Gastrocnemius medialis (tissue), 4 donors: Measurements from ENCODE around the gene CD101. TPM values are rescaled to one million over a fixed set of nuclear protein-coding genes. Genes with fewer than 3 reads are reported as not detected.

Experiments used
- ATAC-seq, 2 donors: fragments of 150-250 bp; one replicate each; pipeline ENCODE4 v1.9.1; 2016
- DNase-seq, 2 donors: peaks; one replicate each; pipeline ENCODE4 v3.0.0-alpha.2; 2019
- H3K27ac ChIP-seq, 4 donors: fragments of 200-600 bp; sonication (generic); 1 replicate in 1 of 4; 2 replicates in 3 of 4; pipeline ENCODE4 v1.5.1; 2016 to 2018; ENCODE audit warnings: mild to moderate bottlenecking in 2 of 4, moderate library complexity in 1 of 4
- H3K27me3 ChIP-seq, 3 donors: fragments of 200-600 bp; sonication (generic) in 2 of 3; 1 replicate in 1 of 3; 2 replicates in 2 of 3; pipeline versions ENCODE4 v1.5.1 to v1.6.0; 2016 to 2019; ENCODE audit warnings: mild to moderate bottlenecking in 1 of 3, moderate library complexity in 1 of 3
- H3K36me3 ChIP-seq, 2 donors: fragments of 200-600 bp; sonication (generic) in 1 of 2; one replicate each; pipeline ENCODE4 v1.5.1; 2017 to 2018
- H3K4me1 ChIP-seq, 2 donors: fragments of 200-600 bp; sonication (generic) in 1 of 2; one replicate each; pipeline ENCODE4 v1.5.1; 2016 to 2017; ENCODE audit warnings: mild to moderate bottlenecking in 2 of 2
- H3K4me3 ChIP-seq, 4 donors: fragments of 200-600 bp; sonication (generic) in 3 of 4; 1 replicate in 1 of 4; 2 replicates in 3 of 4; pipeline ENCODE4 v1.5.1; 2016 to 2019; ENCODE audit warnings: mild to moderate bottlenecking in 2 of 4
- H3K9me3 ChIP-seq, 3 donors: fragments of 200-600 bp; sonication (generic) in 2 of 3; 1 replicate in 1 of 3; 2 replicates in 2 of 3; pipeline ENCODE4 v1.5.1; 2016 to 2019
- CTCF ChIP-seq, 5 experiments: fragments of 450-650 bp in 3 of 5; fragments of 200-600 bp in 2 of 5; sonication (generic) in 2 of 5; IDR thresholded peaks in 4 of 5; conservative IDR thresholded peaks in 1 of 5; 1 replicate in 4 of 5; 2 replicates in 1 of 5; pipeline ENCODE4 v1.5.1; 2016 to 2019; ENCODE audit warnings: antibody characterized with exemption in 5 of 5, mild to moderate bottlenecking in 3 of 5, moderate library complexity in 3 of 5
- POLR2A ChIP-seq, 2 donors: fragments of 450-650 bp; IDR thresholded peaks; one replicate each; pipeline ENCODE4 v1.6.1; 2017; ENCODE audit warnings: antibody characterized with exemption in 2 of 2, mild to moderate bottlenecking in 2 of 2, moderate library complexity in 2 of 2
- in situ Hi-C, 4 donors: fragments of 200-750 bp; cut with MboI; loops; one replicate each; pipeline versions ENCODE4 v1.15.0 to v1.8.0; 2017; ENCODE audit warnings: low sequenced_read_pairs in 4 of 4
- intact Hi-C: fragments of 100-400 bp; cut with DNase I; formaldehyde crosslinking; loops from one replicate; pipeline ENCODE4 v1.15.1; 2023; ENCODE audit warnings: low total_unique reads
- total RNA-seq, 4 donors: library from RNA; depleted of rRNA; stranded (reverse); fragments of >200 nt; gene quantifications; one replicate each; pipeline versions ENCODE4 v1.1.0 to v1.2.3, GENCODE V29; 2016

CD101 gene
- total RNA-seq, 4 donors from 2014 or later: 0.10 TPM; not detected in 3

GRCh38 chr1:117038236-117038635, 36.7 kb downstream of the CD101 start:
- DNase-seq (no peak), ATAC-seq (no peak)
- Histone ChIP-seq H3K36me3 (no peaks in the 10 kb centered on the region), H3K27me3 (peaks cover 0 to 3% (median 0%) of the 10 kb centered on the region in 3 donors), H3K4me1 (no peaks in the 10 kb centered on the region), H3K9me3 (no peaks in the 10 kb centered on the region), H3K27ac (no peak overlapping the region), H3K4me3 (no peak overlapping the region)
- in situ Hi-C loops (loop anchor here in 1 of 4 donors (25.0 kb wide), 1 partner anchor 451 kb away; no protein-coding TSS in a partner anchor), intact Hi-C loops (no loop called here)
- TF ChIP-seq POLR2A (IDR thresholded peaks at IDR 0.05) (no peak), CTCF (IDR thresholded peaks at IDR 0.05 in 4 of 5, conservative IDR thresholded peaks at IDR 0.05 in 1 of 5) (no peak)

GRCh38 chr1:117044217-117044616, 42.7 kb downstream of the CD101 start:
- Histone ChIP-seq H3K4me3 (no peak overlapping the region), H3K27me3 (no peaks in the 10 kb centered on the region), H3K36me3 (no peaks in the 10 kb centered on the region), H3K4me1 (no peaks in the 10 kb centered on the region), H3K9me3 (no peaks in the 10 kb centered on the region), H3K27ac (no peak overlapping the region)
- in situ Hi-C loops: loop anchor here in 1 of 4 donors (10.0 to 25.0 kb wide), 2 partner anchors 299 to 457 kb away; no protein-coding TSS in a partner anchor
- DNase-seq (no peak), ATAC-seq (no peak)
- intact Hi-C loops: no loop called here
- no peak for TF ChIP-seq POLR2A (IDR thresholded peaks at IDR 0.05)
- no peak for TF ChIP-seq CTCF (IDR thresholded peaks at IDR 0.05 in 4 of 5, conservative IDR thresholded peaks at IDR 0.05 in 1 of 5)

GRCh38 chr1:117045644-117046043, 44.1 kb downstream of the CD101 start:
- ATAC-seq: no peak
- H3K27ac ChIP-seq: no peak overlapping the region

GRCh38 chr1:117046781-117047180, 45.2 kb downstream of the CD101 start:
- ATAC-seq: no peak
- no peaks in the 10 kb centered on the region for H3K4me1 ChIP-seq

More at GRCh38 chr1:117045644-117046043, 44.1 kb downstream of the CD101 start:
- H3K27me3 ChIP-seq: no peaks in the 10 kb centered on the region
- no peak for DNase-seq
- no peak overlapping the region for H3K4me3 ChIP-seq
- no peak for TF ChIP-seq CTCF (IDR thresholded peaks at IDR 0.05 in 4 of 5, conservative IDR thresholded peaks at IDR 0.05 in 1 of 5)
- no peak for TF ChIP-seq POLR2A (IDR thresholded peaks at IDR 0.05)
- intact Hi-C loops: no loop called here
- in situ Hi-C loops: loop anchor here in 1 of 4 donors (10.0 to 25.0 kb wide), 2 partner anchors 301 to 458 kb away; no protein-coding TSS in a partner anchor
- H3K9me3 ChIP-seq: no peaks in the 10 kb centered on the region
- H3K4me1 ChIP-seq: no peaks in the 10 kb centered on the region
- no peaks in the 10 kb centered on the region for H3K36me3 ChIP-seq

More at GRCh38 chr1:117046781-117047180, 45.2 kb downstream of the CD101 start:
- H3K27ac ChIP-seq: no peak overlapping the region
- H3K27me3 ChIP-seq: no peaks in the 10 kb centered on the region
- DNase-seq: no peak
- no peak for TF ChIP-seq POLR2A (IDR thresholded peaks at IDR 0.05)
- no peak for TF ChIP-seq CTCF (IDR thresholded peaks at IDR 0.05 in 4 of 5, conservative IDR thresholded peaks at IDR 0.05 in 1 of 5)
- no peaks in the 10 kb centered on the region for H3K36me3 ChIP-seq
- no peaks in the 10 kb centered on the region for H3K9me3 ChIP-seq
- intact Hi-C loops (no loop called here), in situ Hi-C loops (loop anchor here in 1 of 4 donors (10.0 to 25.0 kb wide), 2 partner anchors 302 to 459 kb away; no protein-coding TSS in a partner anchor)
- no peak overlapping the region for H3K4me3 ChIP-seq
